CD4-positive, alpha-beta T cell (primary cell): Measurements from ENCODE around the gene ARHGEF4. TPM values are rescaled to one million over a fixed set of nuclear protein-coding genes. Genes with fewer than 3 reads are reported as not detected.

Source experiments
- ATAC-seq: fragments of 200-7000 bp; cut with Tn5 transposase; one replicate; pipeline ENCODE4 v1.10.0; 2022; ENCODE audit warnings: mild to moderate bottlenecking; ENCODE audit not compliant: poor library complexity
- CTCF ChIA-PET: fragments of 350-600 bp; sonication (Branson Sonifier 250); formaldehyde crosslinking; loops from one replicate; lab custom pipeline; 2021; ENCODE audit warnings: antibody characterized with exemption, inconsistent platforms; lab: Charles Lee
- POLR2A ChIA-PET: fragments of 350-600 bp; sonication (Branson Sonifier 250); formaldehyde crosslinking; loops from one replicate; lab custom pipeline; 2021; ENCODE audit warnings: antibody characterized with exemption, inconsistent platforms; lab: Charles Lee
- DNase-seq, 14 experiments: peaks; one replicate each; pipeline ENCODE4 v3.0.0-alpha.2; 2013 to 2020; ENCODE audit warnings: mixed read lengths in 2 of 14
- H3K27ac ChIP-seq, 2 donors: one replicate each; pipeline versions ENCODE4 v1.5.1 to v1.7.0; 2013; ENCODE audit warnings: low read length in 2 of 2, low read depth in 1 of 2, mild to moderate bottlenecking in 1 of 2
- H3K27me3 ChIP-seq, 2 experiments: 1 replicate in 1 of 2; 2 replicates in 1 of 2; pipeline versions ENCODE4 v1.6.1 to v1.7.0; 2013; ENCODE audit warnings: low read length in 2 of 2, control low read depth in 1 of 2, mild to moderate bottlenecking in 1 of 2, moderate library complexity in 1 of 2; ENCODE audit not compliant: insufficient read depth in 2 of 2, control insufficient read depth in 1 of 2
- H3K36me3 ChIP-seq: one replicate; pipeline ENCODE4 v1.6.1; 2013; ENCODE audit warnings: low read length, control low read depth; ENCODE audit not compliant: insufficient read depth
- H3K4me1 ChIP-seq: one replicate; pipeline ENCODE4 v1.6.1; 2013; ENCODE audit warnings: low read length, control low read depth; ENCODE audit not compliant: insufficient read depth
- H3K4me3 ChIP-seq: one replicate; pipeline ENCODE4 v1.5.1; 2013; ENCODE audit warnings: mild to moderate bottlenecking, low read length, moderate library complexity
- H3K9me3 ChIP-seq, 2 experiments: 1 replicate in 1 of 2; 2 replicates in 1 of 2; pipeline versions ENCODE4 v1.6.1 to v1.7.0; 2013; ENCODE audit warnings: low read length in 2 of 2, mild to moderate bottlenecking in 2 of 2, control low read depth in 1 of 2, moderate library complexity in 1 of 2; ENCODE audit not compliant: control insufficient read depth in 1 of 2, insufficient read depth in 1 of 2
- H3K27ac Mint-ChIP-seq: one replicate; pipeline ENCODE4 v1.8.0; 2020; ENCODE audit warnings: mixed read lengths
- H3K27me3 Mint-ChIP-seq: one replicate; pipeline ENCODE4 v1.8.0; 2021; ENCODE audit warnings: mixed read lengths
- H3K36me3 Mint-ChIP-seq: one replicate; pipeline ENCODE4 v1.8.0; 2021; ENCODE audit warnings: low read depth, mixed read lengths
- H3K4me1 Mint-ChIP-seq: one replicate; pipeline ENCODE4 v1.8.0; 2021; ENCODE audit warnings: low read depth, mixed read lengths
- H3K4me3 Mint-ChIP-seq: one replicate; pipeline ENCODE4 v1.8.0; 2020; ENCODE audit warnings: mild to moderate bottlenecking, mixed read lengths
- H3K9me3 Mint-ChIP-seq: one replicate; pipeline ENCODE4 v1.8.0; 2020; ENCODE audit warnings: mixed read lengths
- intact Hi-C, 2 experiments: fragments of 100-400 bp; cut with DNase I in 1 of 2; cut with micrococcal nuclease in 1 of 2; formaldehyde crosslinking; loops; one replicate each; pipeline versions ENCODE4 v1.15.1 to v1.9.0; 2023 to 2025; cut with DNase I, micrococcal nuclease
- total RNA-seq, 174 experiments: library from RNA in 2 of 174; stranded (reverse) in 2 of 174; gene quantifications; one replicate each; pipeline ENCODE4 v1.2.3 and lab custom pipeline; 2021 to 2026
- TF ChIP-seq, protein P1 (sequence below): fragments of 200-600 bp; IDR thresholded peaks from one replicate; pipeline ENCODE4 v1.8.0; 2022; ENCODE audit warnings: antibody characterized with exemption, mild to moderate bottlenecking

ARHGEF4 gene
- total RNA-seq, 2 experiments from 2014 or later = 3.6 to 4.1 TPM

DNA sequence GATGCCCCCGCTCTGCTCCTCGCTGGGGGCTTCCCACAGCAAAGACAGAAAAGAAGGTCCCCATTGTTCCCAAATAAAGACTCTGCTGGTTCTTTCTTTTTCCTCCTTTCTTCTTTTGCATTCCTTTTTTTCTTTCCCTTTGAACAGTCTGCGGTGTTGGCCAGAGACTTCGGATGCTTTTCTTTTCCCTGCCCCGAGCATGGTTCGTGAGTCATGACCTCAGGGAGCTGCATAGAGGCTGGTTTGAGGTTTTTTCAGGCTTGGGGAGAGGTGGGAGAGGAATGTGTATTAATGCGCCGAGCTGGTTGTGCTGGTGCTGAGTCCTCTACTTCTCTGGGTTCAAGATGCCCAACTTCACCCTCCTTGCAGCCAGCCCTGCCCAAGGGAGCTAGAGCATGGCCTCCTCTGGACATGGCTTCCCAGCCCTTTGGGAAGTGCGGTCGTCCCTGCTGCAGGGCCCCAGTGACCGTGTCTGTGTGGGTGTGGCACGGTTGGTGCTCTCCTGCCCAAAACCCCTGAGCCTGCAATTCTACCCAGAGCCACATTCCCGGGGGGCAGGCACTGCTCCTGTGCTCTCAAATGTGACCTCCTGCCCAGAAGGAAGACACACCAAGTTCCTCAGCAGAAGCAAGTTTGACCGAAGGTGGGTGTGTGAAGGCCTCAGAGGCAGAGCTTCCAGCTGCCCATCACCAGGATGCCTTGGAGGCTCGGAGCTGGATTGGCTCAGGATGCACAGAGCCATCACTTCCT, 9.0 kb upstream of the ARHGEF4 start:
- POLR2A ChIA-PET = no interaction called here
- Histone ChIP-seq H3K9me3 (peaks cover 0 to 3% of the 10 kb centered on the region in 2 experiments), H3K4me3 (no peak overlapping the region), H3K27ac (no peak overlapping the region), H3K4me1 (peaks cover 23% of the 10 kb centered on the region), H3K27me3 (no peaks in the 10 kb centered on the region), H3K36me3 (no peaks in the 10 kb centered on the region)
- no peak overlapping the region for H3K27ac Mint-ChIP-seq
- H3K36me3 Mint-ChIP-seq = no peaks in the 10 kb centered on the region
- peaks cover 10% of the 10 kb centered on the region for H3K4me1 Mint-ChIP-seq
- peaks cover 6% of the 10 kb centered on the region for H3K27me3 Mint-ChIP-seq
- no peak for ATAC-seq
- H3K9me3 Mint-ChIP-seq = no peaks in the 10 kb centered on the region
- no peak overlapping the region for H3K4me3 Mint-ChIP-seq
- CTCF ChIA-PET = interaction anchor here (2.4 kb wide), 1 partner anchor 30 kb away, joined by 5 read pairs; no protein-coding TSS in a partner anchor
- TF ChIP-seq, protein P1, sequence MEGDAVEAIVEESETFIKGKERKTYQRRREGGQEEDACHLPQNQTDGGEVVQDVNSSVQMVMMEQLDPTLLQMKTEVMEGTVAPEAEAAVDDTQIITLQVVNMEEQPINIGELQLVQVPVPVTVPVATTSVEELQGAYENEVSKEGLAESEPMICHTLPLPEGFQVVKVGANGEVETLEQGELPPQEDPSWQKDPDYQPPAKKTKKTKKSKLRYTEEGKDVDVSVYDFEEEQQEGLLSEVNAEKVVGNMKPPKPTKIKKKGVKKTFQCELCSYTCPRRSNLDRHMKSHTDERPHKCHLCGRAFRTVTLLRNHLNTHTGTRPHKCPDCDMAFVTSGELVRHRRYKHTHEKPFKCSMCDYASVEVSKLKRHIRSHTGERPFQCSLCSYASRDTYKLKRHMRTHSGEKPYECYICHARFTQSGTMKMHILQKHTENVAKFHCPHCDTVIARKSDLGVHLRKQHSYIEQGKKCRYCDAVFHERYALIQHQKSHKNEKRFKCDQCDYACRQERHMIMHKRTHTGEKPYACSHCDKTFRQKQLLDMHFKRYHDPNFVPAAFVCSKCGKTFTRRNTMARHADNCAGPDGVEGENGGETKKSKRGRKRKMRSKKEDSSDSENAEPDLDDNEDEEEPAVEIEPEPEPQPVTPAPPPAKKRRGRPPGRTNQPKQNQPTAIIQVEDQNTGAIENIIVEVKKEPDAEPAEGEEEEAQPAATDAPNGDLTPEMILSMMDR = no peak
- intact Hi-C loops = no loop called here
- DNase-seq = no peak

DNA sequence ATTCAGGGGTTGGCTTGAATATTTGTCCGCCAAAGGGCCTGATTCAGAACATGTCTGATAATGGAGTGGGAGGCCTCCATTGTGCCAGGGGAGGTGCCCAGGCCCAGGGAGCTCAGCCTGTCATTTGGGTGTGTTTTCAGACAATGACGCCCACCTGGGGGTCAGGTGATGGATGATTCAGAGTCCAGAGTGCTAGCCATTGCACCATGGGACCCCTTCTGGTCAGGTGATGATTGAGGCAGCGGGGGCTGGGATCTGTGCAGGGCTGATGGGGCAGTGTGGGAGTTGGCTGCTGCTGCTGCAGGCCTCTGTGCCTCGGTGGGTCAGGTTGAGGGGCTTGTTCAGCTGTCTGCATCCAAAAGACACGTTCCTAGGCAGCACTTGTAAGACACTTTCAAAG, 8.3 kb upstream of the ARHGEF4 start:
- TF ChIP-seq, protein P1 = no peak
- POLR2A ChIA-PET = no interaction called here
- Histone ChIP-seq H3K9me3 (peaks cover 0 to 3% of the 10 kb centered on the region in 2 experiments), H3K36me3 (no peaks in the 10 kb centered on the region), H3K27ac (no peak overlapping the region), H3K27me3 (no peaks in the 10 kb centered on the region), H3K4me3 (no peak overlapping the region), H3K4me1 (peaks cover 18% of the 10 kb centered on the region)
- no peak overlapping the region for H3K27ac Mint-ChIP-seq
- CTCF ChIA-PET = interaction anchor here (2.4 kb wide), 1 partner anchor 31 kb away, joined by 5 read pairs; no protein-coding TSS in a partner anchor
- peaks cover 10% of the 10 kb centered on the region for H3K4me1 Mint-ChIP-seq
- intact Hi-C loops = no loop called here
- peaks cover 11% of the 10 kb centered on the region for H3K27me3 Mint-ChIP-seq
- H3K4me3 Mint-ChIP-seq = no peak overlapping the region
- no peaks in the 10 kb centered on the region for H3K9me3 Mint-ChIP-seq
- DNase-seq (no peak), ATAC-seq (no peak)
- H3K36me3 Mint-ChIP-seq = no peaks in the 10 kb centered on the region

DNA sequence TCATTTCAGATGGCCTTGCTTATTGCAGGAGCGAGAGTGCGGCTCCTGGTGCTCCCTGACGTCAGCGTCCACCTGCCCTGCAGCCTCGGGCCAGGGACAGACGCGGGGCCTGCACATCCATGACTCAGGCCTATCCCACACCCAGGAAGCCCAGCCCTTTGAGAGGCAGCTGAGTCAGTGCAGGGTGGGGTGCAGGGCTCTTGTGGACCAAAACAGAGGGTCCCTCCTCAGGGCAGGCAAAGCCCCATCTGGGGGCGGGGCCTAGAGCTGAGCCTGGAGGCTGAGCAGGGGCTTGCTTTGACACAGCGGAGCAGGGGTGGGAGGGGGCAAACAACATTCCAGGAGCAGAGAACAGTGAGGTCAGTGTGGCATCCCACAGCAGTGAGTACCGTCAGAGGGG, 7.7 kb upstream of the ARHGEF4 start:
- Mint-ChIP-seq H3K4me1 (peaks cover 9% of the 10 kb centered on the region), H3K27ac (no peak overlapping the region), H3K27me3 (peaks cover 11% of the 10 kb centered on the region), H3K36me3 (no peaks in the 10 kb centered on the region), H3K9me3 (no peaks in the 10 kb centered on the region), H3K4me3 (no peak overlapping the region)
- Histone ChIP-seq H3K36me3 (no peaks in the 10 kb centered on the region), H3K27me3 (no peaks in the 10 kb centered on the region), H3K4me3 (no peak overlapping the region), H3K4me1 (peaks cover 13% of the 10 kb centered on the region), H3K9me3 (peaks cover 0 to 3% of the 10 kb centered on the region in 2 experiments), H3K27ac (no peak overlapping the region)
- ChIA-PET POLR2A (no interaction called here), CTCF (no interaction called here)
- TF ChIP-seq, protein P1 = no peak
- intact Hi-C loops = no loop called here
- ATAC-seq (no peak), DNase-seq (no peak)
